Ovary (tissue), 3 donors: Measurements from ENCODE around the gene PAFAH2.

Source experiments
- CTCF ChIP-seq, 3 donors: fragments of 450-650 bp in 2 of 3; fragments of 200-600 bp in 1 of 3; IDR thresholded peaks; one replicate each; pipeline versions ENCODE4 v1.5.1 to v1.8.0; 2016 to 2022; ENCODE audit warnings: antibody characterized with exemption in 3 of 3, mild to moderate bottlenecking in 1 of 3
- EP300 ChIP-seq: sonication (generic); formaldehyde crosslinking; IDR thresholded peaks from one replicate; pipeline ENCODE4 v1.6.1; 2017; ENCODE audit warnings: antibody characterized with exemption
- POLR2A ChIP-seq: fragments of 450-650 bp; IDR thresholded peaks from one replicate; pipeline ENCODE4 v1.6.1; 2017; ENCODE audit warnings: antibody characterized with exemption, mild to moderate bottlenecking, moderate library complexity
- donor health status: DM: no; HTN: no; CAD: no.

- TF ChIP-seq CTCF (IDR thresholded peaks at IDR 0.05) (no peak), EP300 (no peak), POLR2A (no peak)
Observed at GRCh38 chr1:26012864-26013263, 15.0 kb upstream of the PAFAH2 start.
